Spleen (tissue), 11 donors: Measurements from ENCODE around the gene NRCAM. TPM values are rescaled to one million over a fixed set of nuclear protein-coding genes. Genes with fewer than 3 reads are reported as not detected.

Experiments
- DNase-seq: peaks from one replicate; pipeline ENCODE4 v3.0.0-alpha.2; 2020
- H3K27ac ChIP-seq, 8 donors: fragments of 200-600 bp; sonication (generic) in 7 of 8; 1 replicate in 4 of 8; 2 replicates in 4 of 8; pipeline versions ENCODE4 v1.5.0 to v1.8.0; 2016 to 2021; ENCODE audit warnings: inconsistent platforms in 4 of 8, mild to moderate bottlenecking in 4 of 8, moderate library complexity in 1 of 8
- H3K27me3 ChIP-seq, 7 donors: fragments of 200-600 bp; sonication (generic) in 6 of 7; replicated peaks in 1 of 7; 1 replicate in 4 of 7; 2 replicates in 3 of 7; pipeline versions ENCODE4 v1.5.0 to v1.8.0; 2016 to 2021; ENCODE audit warnings: inconsistent platforms in 3 of 7, mild to moderate bottlenecking in 1 of 7
- H3K36me3 ChIP-seq, 6 donors: fragments of 200-600 bp; sonication (generic) in 5 of 6; 1 replicate in 4 of 6; 2 replicates in 2 of 6; pipeline versions ENCODE4 v1.5.0 to v1.8.0; 2016 to 2021; ENCODE audit warnings: inconsistent platforms in 2 of 6
- H3K4me1 ChIP-seq, 6 donors: fragments of 200-600 bp; sonication (generic) in 5 of 6; 1 replicate in 3 of 6; 2 replicates in 3 of 6; pipeline versions ENCODE4 v1.5.0 to v1.8.0; 2016 to 2021; ENCODE audit warnings: inconsistent platforms in 3 of 6
- H3K4me3 ChIP-seq, 8 donors: fragments of 200-600 bp; sonication (generic) in 7 of 8; 1 replicate in 4 of 8; 2 replicates in 4 of 8; pipeline versions ENCODE4 v1.5.0 to v1.8.0; 2016 to 2021; ENCODE audit warnings: inconsistent platforms in 4 of 8, mild to moderate bottlenecking in 4 of 8, moderate library complexity in 2 of 8
- H3K9me3 ChIP-seq, 8 donors: fragments of 200-600 bp; sonication (generic) in 7 of 8; 1 replicate in 4 of 8; 2 replicates in 4 of 8; pipeline versions ENCODE4 v1.5.0 to v1.8.0; 2016 to 2021; ENCODE audit warnings: inconsistent platforms in 4 of 8
- POLR2A ChIP-seq, 3 donors: fragments of 450-650 bp; IDR thresholded peaks; one replicate each; pipeline ENCODE4 v1.5.1; 2017; ENCODE audit warnings: antibody characterized with exemption in 3 of 3, mild to moderate bottlenecking in 1 of 3
- POLR2AphosphoS5 ChIP-seq, 3 donors: sonication (generic); formaldehyde crosslinking; IDR thresholded peaks; one replicate each; pipeline ENCODE4 v1.5.1; 2017; ENCODE audit warnings: antibody characterized with exemption in 3 of 3
- WGBS, 5 donors: extraction: QIAGEN DNeasy Blood & Tissue Kit in 3 of 5; methylation state at CpG; one replicate each; pipeline versions ENCODE4 v1.1.5 to v1.1.7; 2013 to 2018; 5-methylcytosine and 5-hydroxymethylcytosine counted together
- intact Hi-C: fragments of 100-400 bp; cut with DNase I; formaldehyde crosslinking; loops from one replicate; pipeline ENCODE4 v1.15.0; 2023; ENCODE audit warnings: low total_unique reads
- polyA plus RNA-seq, 3 donors: library from polyadenylated mRNA; stranded (reverse); fragments of 200-250 nt; gene quantifications; one replicate each; pipeline ENCODE4 v1.2.1, GENCODE V29; 2013
- total RNA-seq, 7 donors: library from RNA; depleted of rRNA in 3 of 7; stranded (reverse); fragments of >200 nt in 3 of 7; fragmentation: NEBNext Ultra II Directional in 4 of 7; extraction: Animal tissue kit (Norgen Biotek cat#: 25700) in 4 of 7; gene quantifications; one replicate each; pipeline versions ENCODE4 v1.1.0 to v1.2.1, GENCODE V29; 2016 to 2021
- TF ChIP-seq, protein P1 (sequence below), 11 experiments: fragments of 200-600 bp in 7 of 11; fragments of 450-650 bp in 4 of 11; sonication (generic) in 4 of 11; IDR thresholded peaks in 8 of 11; conservative IDR thresholded peaks in 3 of 11; 1 replicate in 7 of 11; 2 replicates in 4 of 11; pipeline versions ENCODE4 v1.4.0 to v1.8.0; 2016 to 2021; ENCODE audit warnings: antibody characterized with exemption in 11 of 11, inconsistent platforms in 4 of 11, mild to moderate bottlenecking in 1 of 11
- donor health status: healthy with polysubstance abuse.
- donor health status: DM: no; HTN: no; CAD: no; lungs with moderate emphysema.
- donor health status: DM: no; HTN: no; CAD: no.
- donor health status: Bipolar disorder and iron deficiency.
- donor health status: healthy.
- donor health status: DM: no; HTN: no; CAD: no.
- donor health status: DM: yes; HTN: yes; CAD: no.

NRCAM gene
- total and polyA plus RNA-seq, 10 donors, result 4.1 to 88.5 (median 15.0) TPM

DNA sequence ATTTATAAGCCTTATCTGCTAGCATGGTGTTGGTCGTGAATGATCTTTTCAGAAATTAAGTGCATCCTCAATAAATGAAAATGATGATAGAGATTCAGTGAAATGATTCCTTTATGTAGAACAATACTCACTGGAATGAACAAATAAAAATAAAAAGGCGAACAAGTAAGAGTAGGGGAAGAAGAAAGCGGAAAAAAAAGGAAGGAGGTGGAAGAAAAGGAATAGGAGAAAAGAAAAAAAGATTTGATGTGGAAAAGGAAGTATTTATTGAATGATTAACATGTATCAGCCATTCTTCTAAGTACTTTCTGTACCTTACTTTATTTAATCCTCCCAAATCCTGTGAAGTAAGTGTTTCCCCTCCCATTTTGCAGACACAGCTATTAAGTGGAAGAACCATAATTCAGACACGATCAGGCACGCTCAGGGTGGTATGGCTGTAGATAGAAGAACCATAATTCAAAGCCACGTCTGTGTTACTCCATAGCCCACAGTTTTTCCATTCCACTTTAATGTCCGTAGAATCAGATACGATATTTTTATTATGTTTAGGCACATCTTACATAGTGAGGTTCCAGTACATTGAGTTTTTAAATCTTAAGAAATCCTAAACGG, 169.8 kb downstream of the NRCAM start:
- H3K4me1 ChIP-seq, result peaks cover 0 to 2% (median 0%) of the 10 kb centered on the region in 6 donors
- H3K36me3 ChIP-seq, result no peaks in the 10 kb centered on the region
- 81 to 97% (median 90%) methylated on average over 9 of the region's 9 CpGs for WGBS, 5 donors
- TF ChIP-seq POLR2AphosphoS5 (IDR thresholded peaks at IDR 0.05) (no peak), POLR2A (IDR thresholded peaks at IDR 0.05) (no peak)
- TF ChIP-seq, protein P1, sequence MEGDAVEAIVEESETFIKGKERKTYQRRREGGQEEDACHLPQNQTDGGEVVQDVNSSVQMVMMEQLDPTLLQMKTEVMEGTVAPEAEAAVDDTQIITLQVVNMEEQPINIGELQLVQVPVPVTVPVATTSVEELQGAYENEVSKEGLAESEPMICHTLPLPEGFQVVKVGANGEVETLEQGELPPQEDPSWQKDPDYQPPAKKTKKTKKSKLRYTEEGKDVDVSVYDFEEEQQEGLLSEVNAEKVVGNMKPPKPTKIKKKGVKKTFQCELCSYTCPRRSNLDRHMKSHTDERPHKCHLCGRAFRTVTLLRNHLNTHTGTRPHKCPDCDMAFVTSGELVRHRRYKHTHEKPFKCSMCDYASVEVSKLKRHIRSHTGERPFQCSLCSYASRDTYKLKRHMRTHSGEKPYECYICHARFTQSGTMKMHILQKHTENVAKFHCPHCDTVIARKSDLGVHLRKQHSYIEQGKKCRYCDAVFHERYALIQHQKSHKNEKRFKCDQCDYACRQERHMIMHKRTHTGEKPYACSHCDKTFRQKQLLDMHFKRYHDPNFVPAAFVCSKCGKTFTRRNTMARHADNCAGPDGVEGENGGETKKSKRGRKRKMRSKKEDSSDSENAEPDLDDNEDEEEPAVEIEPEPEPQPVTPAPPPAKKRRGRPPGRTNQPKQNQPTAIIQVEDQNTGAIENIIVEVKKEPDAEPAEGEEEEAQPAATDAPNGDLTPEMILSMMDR (IDR thresholded peaks at IDR 0.05 in 8 of 11, conservative IDR thresholded peaks at IDR 0.05 in 3 of 11), result no peak
- intact Hi-C loops, result no loop called here
- no peaks in the 10 kb centered on the region for H3K27me3 ChIP-seq
- no peak overlapping the region for H3K4me3 ChIP-seq
- no peak for DNase-seq
- H3K27ac ChIP-seq, result no peak overlapping the region
- H3K9me3 ChIP-seq, result no peaks in the 10 kb centered on the region

DNA sequence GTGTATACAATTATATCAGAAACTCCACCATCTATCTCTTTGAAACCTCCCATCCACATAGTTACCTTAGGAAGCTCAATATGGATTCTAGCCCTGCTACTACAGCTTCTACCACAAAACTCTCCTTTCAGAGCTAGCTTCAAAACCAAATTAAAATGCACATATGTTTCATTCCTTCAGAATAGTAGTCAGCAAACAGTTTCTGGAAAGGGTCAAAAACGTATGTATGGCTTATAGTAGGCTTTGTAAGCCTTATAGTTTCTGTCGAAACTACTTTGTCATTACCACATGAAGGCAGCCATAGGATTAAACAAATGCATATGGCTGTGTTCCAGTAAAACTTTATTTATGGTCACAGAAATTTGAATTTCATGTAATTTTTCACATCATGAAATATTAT, 170.5 kb downstream of the NRCAM start:
- Histone ChIP-seq H3K27ac (no peak overlapping the region), H3K27me3 (no peaks in the 10 kb centered on the region), H3K4me1 (peaks cover 0 to 7% (median 0%) of the 10 kb centered on the region in 6 donors), H3K9me3 (no peaks in the 10 kb centered on the region), H3K36me3 (no peaks in the 10 kb centered on the region), H3K4me3 (no peak overlapping the region)
- intact Hi-C loops, result no loop called here
- TF ChIP-seq POLR2AphosphoS5 (IDR thresholded peaks at IDR 0.05) (no peak), POLR2A (IDR thresholded peaks at IDR 0.05) (no peak)
- TF ChIP-seq, protein P1 (IDR thresholded peaks at IDR 0.05 in 8 of 11, conservative IDR thresholded peaks at IDR 0.05 in 3 of 11), result no peak
- 56 to 86% (median 79%) methylated on average over 2 of the region's 2 CpGs for WGBS, 5 donors
- no peak for DNase-seq

DNA sequence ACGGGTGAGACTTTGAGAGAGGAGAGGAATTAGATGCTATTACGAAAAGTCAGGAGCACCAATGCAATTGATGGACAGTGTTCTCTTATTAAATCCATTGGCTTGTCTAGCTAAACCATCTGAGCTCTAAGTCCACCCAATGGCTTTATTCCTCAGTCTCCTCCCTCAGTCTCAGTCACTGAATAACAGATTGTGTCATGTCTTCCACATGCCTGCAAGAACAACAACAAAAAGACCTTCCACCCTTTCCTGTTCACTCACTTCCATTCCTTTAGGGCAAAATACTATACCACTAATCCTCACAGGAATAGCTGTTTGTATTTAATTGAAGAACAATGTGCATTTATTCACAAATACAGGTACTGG, 171.2 kb downstream of the NRCAM start:
- H3K27me3 ChIP-seq, result no peaks in the 10 kb centered on the region
- H3K36me3 ChIP-seq, result no peaks in the 10 kb centered on the region
- peaks cover 0 to 15% (median 2%) of the 10 kb centered on the region in 6 donors for H3K4me1 ChIP-seq
- WGBS, 5 donors, result 67 to 91% (median 77%) methylated on average over 2 of the region's 2 CpGs
- intact Hi-C loops, result no loop called here
- H3K27ac ChIP-seq, result no peak overlapping the region
- no peak for DNase-seq
- no peak for TF ChIP-seq POLR2A (IDR thresholded peaks at IDR 0.05)
- TF ChIP-seq, protein P1 (IDR thresholded peaks at IDR 0.05 in 8 of 11, conservative IDR thresholded peaks at IDR 0.05 in 3 of 11), result no peak
- TF ChIP-seq POLR2AphosphoS5 (IDR thresholded peaks at IDR 0.05), result no peak
- H3K4me3 ChIP-seq, result no peak overlapping the region
- no peaks in the 10 kb centered on the region for H3K9me3 ChIP-seq

DNA sequence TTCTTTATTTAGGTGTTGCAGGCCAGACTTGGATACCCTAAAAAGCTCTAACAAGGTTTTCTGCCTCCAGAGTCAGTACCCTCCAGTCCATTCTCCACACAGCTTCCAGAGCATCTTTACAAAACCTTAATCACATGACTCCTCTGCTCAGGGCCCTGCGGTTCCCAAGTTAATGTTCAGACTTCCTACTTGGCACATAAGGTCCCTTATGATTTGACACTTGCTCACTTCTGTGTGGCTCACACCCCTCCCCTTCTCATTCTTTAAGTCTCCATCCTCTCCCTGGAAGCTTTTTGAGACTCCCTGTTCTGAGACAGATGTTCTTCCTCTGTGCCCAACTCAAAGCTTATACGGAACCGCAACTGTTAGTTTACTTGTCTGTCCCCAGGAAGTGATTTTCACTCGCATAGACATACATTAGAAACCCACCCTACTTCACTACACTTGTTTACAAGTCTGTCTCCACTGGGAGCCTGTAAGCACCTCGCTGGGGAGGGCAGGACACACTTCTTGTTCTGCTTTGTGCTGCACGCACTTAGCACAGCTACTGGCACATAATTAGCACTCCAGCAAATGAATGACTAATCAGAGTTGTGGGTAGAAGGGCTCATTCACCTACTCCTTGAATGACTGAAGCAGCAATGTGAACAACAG, 171.8 kb downstream of the NRCAM start:
- Histone ChIP-seq H3K9me3 (no peaks in the 10 kb centered on the region), H3K4me3 (no peak overlapping the region), H3K36me3 (no peaks in the 10 kb centered on the region), H3K4me1 (peaks cover 0 to 18% (median 5%) of the 10 kb centered on the region in 6 donors), H3K27me3 (no peaks in the 10 kb centered on the region), H3K27ac (no peak overlapping the region)
- TF ChIP-seq POLR2A (IDR thresholded peaks at IDR 0.05), result no peak
- TF ChIP-seq POLR2AphosphoS5 (IDR thresholded peaks at IDR 0.05), result no peak
- TF ChIP-seq, protein P1 (IDR thresholded peaks at IDR 0.05 in 8 of 11, conservative IDR thresholded peaks at IDR 0.05 in 3 of 11), result no peak
- WGBS, 5 donors, result 29 to 49% (median 46%) methylated on average over 6 of the region's 6 CpGs
- DNase-seq, result no peak
- intact Hi-C loops, result no loop called here
